Stimulated activated CD4-positive, alpha-beta T cell treated with anti-CD3 and anti-CD28 coated beads, TNF-alpha, amount 100 ng/mL, for 24 hours (primary cell): ENCODE results near the gene USP40.

Experiments
- DNase-seq, 3 experiments: peaks; one replicate each; pipeline ENCODE4 v3.0.0-alpha.2; 2020; ENCODE audit warnings: low read depth in 3 of 3

The USP40 gene

DNA sequence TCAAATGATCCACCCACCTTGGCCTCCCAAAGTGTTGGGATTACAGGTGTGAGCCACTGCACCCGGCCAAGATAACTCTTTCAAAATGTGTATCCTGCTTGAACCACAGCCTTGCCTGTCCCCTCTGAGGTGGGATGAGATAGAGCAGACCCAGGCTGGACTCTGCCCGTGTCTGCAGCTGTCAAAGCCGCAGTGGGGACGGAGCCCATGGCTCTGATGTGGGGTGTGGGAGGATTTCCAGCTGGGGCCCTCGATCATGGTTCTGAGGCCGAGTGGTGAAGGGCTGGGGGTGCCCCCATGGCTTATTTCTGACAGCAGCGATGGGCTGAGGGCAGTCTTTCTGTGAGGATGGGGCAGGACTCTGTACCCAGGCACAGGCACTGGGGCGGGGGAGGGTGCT lies 107.8 kb downstream of the USP40 start:
- DNase-seq, result no peak

DNA sequence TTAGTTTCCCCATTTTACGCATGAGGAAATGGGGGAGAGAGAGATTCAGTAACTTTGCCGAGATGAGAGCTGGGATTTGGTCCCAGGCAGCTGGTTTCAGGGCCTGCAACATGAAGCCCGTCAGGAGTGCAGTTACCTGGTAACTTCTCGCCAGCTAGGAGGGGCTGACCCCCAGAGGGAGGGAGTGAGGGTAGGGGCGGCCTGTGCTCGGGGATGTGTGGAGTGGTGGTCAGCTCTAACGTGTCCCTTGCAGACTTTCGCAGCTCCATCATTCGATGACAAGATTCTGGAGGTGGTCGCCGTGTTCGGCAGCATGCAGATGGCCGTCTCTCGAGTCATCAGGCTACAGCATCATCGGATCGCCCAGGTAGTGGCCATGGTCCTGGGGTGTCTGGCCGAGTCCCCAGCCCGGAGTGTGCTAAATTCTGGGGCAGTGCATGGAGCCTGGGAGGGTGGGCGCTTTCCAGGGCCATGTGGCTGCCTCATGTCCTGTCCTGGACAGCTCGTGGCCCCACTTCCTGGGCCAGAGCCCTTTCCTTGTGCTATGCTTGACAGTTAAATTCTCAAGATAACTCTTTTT lies 108.5 kb downstream of the USP40 start:
- DNase-seq, result no peak

DNA sequence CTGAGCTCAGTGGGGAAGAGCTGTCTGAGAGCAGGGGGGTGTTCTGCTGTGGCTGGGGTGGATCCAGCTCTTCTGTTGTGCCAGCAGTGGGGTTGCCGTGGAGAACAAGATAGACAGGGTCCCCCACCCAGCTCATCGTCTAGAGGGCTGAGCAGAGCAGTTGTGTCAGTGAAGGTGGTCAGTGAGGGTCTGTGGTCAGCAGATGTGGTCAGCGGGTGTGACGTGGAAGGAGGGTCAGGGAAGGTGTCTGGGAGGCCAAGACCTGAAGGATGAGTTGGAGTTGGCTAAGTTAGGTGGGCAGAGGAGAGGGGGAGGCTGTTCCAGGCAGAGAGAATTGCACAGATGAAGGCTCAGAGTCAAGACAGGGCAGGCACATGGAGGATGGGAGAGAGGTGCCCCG lies 109.2 kb downstream of the USP40 start:
- DNase-seq, result no peak

GRCh38 chr2:233456934-233457333 lies 109.6 kb downstream of the USP40 start:
- no peak for DNase-seq

DNA sequence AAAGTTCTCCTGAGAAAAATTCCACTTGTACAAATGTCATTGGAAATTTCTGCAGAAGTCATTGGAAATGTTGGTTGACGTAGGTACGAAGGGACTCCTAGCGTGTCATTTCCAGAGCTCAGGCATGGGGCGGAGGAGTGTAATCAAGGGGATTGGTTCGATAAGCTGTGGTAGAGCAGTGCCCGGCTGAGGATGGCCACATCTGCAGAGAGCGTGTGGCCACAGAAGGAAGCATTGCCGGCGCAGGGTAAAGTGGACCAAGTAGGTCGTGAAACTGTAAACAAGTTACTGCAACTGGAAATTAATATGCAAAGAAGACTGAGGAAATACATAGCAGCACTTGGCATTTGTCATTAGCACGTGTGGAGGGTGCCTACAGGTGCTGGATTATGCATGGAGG lies 110.5 kb downstream of the USP40 start:
- DNase-seq, result no peak

GRCh38 chr2:233455491-233455890 lies 111.1 kb downstream of the USP40 start:
- no peak for DNase-seq

GRCh38 chr2:233455006-233455405 lies 111.6 kb downstream of the USP40 start:
- no peak for DNase-seq

DNA sequence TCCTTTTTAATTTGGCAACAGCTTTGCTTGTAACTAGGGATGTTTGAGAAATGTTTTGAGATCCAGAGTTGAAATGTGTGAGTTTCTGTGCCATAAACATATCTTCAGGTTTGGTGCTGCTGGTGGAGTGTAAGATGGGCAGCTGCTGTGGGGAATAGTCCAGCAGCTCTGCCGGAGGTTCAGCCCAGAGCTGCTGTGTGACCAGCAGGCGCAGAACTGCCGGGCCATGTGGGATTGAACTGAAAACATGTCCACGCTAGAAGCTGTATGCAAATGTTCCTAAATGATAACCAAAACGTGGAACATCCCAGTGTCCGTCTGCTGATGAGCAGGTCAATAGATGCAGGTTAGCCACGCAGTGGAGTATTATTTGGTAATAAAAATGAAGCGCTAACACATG lies 112.7 kb downstream of the USP40 start:
- no peak for DNase-seq

DNA sequence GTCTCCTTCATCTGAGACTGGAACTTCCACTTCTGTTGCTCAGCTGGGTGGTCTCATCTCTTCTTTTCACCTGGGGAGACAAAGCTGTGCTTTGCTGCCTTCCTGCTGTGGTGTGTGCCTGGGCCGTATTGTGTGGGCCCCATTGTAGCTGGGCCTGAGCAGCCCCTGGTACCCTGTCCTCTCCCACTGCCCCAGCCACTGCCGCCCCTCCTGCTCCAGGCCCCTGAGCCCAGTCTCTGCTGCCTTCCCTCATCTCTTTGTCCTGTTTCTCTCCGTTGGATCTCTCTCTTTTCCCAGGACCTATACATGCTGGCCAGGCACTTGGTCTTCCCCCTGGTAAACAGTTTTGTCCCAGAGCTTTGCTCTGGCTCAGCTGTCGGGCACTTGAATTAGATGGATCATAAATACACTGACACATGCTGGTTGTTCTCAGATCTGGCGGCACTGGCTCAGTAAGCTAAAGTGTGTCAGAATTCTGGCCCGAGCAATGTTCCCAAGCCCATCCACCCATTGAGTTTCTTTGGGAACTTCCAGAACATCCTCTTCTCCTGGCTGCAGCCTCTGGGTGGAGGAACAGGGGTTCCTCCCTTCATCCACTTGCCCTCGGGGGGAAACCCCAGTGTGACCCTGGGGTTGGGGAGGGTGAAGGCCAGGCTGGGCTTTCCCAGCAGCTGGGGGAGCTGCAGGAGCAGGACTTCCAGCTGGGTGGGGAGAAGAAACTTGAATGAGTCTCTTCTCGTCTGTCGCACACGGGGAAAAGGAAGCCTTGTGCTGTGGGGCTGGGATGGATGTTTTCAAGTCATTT lies 113.3 kb downstream of the USP40 start:
- no peak for DNase-seq

GRCh38 chr2:233451950-233452349 lies 114.6 kb downstream of the USP40 start:
- DNase-seq, result no peak

- no peak for DNase-seq
Measured at GRCh38 chr2:233450864-233451575, 115.6 kb downstream of the USP40 start.

GRCh38 chr2:233449921-233450863 lies 116.4 kb downstream of the USP40 start:
- DNase-seq, result no peak

GRCh38 chr2:233449081-233449901 lies 117.3 kb downstream of the USP40 start:
- DNase-seq, result no peak

GRCh38 chr2:233448575-233448974 lies 118.0 kb downstream of the USP40 start:
- no peak for DNase-seq

GRCh38 chr2:233448220-233448559 lies 118.4 kb downstream of the USP40 start:
- DNase-seq, result no peak

- DNase-seq, result no peak
Measured at GRCh38 chr2:233447506-233448219, 118.9 kb downstream of the USP40 start.

DNA sequence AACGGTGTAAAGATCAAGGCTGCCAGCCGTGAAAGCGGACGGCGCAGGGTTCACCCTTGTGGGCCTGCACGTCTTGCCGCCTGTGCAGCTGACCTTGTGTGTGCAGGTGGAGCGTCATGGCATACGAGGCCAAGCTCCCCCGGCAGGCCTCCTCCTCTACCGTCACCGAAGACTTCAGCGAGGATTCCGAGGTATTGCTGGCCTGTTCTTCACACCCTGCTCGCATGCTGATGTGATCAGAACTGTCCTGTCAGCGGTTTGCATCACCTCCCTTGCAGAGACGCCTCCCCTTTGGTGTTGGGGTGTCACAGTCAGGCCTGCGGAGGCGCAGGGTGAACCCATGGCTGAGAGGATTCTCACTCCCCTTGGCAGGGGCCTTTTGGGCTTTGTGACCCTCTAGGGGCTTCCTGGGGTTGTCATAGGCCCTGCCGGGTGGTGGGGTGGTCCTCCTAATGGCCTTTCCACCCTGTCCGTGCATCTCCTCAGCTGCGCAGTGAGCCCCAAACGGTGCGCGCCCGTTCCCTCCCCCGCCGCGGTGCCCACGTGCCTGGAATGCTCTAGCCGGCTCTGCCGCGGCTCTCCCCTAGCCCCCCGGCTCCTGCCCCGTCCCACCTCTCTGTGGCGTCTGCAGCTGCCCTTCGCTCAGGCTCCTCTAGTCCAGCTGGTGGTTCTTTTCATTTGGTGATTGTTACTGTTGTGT lies 119.8 kb downstream of the USP40 start:
- DNase-seq, result no peak

DNA sequence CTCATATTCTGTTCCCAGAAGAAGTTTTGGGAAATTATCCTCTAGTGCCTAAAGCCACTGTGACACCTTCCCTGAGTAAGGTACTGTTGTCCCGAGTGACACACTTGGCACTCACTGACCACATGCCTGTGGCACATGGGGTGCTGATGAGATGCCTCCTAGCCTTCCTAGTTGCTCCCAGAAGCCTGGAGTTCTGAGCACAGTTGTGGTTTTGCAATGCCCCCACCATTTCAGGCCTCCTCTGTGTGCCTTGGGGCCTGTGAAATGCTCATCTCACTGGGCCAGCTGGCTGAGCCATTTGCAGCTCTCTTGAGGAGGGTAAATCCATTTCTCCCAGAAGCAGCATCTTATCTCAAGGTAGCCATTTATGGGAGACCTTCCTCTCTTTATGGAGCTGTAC lies 120.5 kb downstream of the USP40 start:
- no peak for DNase-seq

GRCh38 chr2:233445152-233445830 lies 121.3 kb downstream of the USP40 start:
- no peak for DNase-seq
